ENCODE data around the gene ZFAND3. TPM values are rescaled to one million over a fixed set of nuclear protein-coding genes. Genes with fewer than 3 reads are reported as not detected.

The ZFAND3 gene
- total RNA-seq, 4 donors from 2014 or later: 43.5 to 73.1 (median 49.0) TPM

DNA sequence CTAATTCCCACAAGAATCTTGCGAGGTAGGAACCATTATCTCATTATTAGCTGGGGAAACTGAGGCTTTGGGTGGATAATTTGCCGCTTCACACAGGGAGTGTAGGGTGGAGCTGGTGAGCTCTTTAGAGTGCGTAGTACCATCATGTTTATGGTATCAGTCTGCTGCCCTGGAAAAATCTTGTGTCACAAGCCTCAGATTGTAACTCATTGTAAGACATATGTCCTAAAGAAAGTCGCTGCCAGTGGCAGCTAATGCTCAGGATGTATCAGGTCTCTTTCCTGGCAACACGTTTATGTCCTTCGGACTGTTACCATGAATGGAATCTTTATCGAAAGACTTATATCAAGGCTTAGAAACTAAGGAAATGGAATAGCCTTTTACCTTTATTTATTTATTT lies 1.9 kb downstream of the ZFAND3 start:
- TF ChIP-seq, protein P1, sequence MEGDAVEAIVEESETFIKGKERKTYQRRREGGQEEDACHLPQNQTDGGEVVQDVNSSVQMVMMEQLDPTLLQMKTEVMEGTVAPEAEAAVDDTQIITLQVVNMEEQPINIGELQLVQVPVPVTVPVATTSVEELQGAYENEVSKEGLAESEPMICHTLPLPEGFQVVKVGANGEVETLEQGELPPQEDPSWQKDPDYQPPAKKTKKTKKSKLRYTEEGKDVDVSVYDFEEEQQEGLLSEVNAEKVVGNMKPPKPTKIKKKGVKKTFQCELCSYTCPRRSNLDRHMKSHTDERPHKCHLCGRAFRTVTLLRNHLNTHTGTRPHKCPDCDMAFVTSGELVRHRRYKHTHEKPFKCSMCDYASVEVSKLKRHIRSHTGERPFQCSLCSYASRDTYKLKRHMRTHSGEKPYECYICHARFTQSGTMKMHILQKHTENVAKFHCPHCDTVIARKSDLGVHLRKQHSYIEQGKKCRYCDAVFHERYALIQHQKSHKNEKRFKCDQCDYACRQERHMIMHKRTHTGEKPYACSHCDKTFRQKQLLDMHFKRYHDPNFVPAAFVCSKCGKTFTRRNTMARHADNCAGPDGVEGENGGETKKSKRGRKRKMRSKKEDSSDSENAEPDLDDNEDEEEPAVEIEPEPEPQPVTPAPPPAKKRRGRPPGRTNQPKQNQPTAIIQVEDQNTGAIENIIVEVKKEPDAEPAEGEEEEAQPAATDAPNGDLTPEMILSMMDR (IDR thresholded peaks at IDR 0.05; ENCODE audit: low read depth): no peak

DNA sequence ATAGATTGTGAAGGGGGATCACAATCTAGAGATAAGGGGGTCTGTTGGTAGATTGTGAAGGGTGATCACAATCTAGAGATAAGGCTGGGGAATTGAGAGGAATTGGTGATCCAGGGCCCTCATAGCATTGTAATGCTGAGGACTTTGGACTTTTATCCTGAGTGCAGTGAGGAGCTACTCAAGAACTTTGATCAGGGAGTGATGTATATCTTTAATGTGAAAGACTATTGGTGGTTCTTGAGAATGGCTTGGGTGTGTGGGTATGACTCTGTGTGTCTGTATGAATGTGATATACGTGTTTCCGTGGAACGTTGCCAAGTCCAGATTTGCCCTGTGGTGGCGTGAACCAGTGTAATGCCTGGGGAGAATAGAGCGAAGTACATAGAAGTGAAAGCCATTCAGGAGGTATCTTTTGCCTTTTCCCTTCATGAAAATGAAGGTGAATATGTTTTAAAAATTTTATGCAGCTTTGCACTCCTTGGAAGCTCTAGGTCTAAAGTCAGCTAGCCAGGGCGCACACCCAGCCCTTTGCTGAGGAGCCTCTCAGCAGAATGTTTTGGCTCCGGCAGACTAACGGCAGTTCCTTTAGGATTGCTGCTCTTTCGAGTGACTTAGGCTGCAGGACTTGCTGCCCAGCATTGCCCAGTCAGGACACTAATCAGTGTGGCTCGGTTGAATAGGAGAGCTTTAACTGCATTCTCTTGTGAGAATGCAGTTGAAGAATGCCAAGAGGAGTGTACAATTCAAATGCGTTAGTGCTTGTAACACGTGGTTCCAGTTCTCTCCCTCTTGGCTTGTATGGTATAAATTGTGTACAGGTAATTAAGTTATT lies 3.5 kb downstream of the ZFAND3 start:
- TF ChIP-seq, protein P1 (IDR thresholded peaks at IDR 0.05; ENCODE audit: low read depth): no peak

DNA sequence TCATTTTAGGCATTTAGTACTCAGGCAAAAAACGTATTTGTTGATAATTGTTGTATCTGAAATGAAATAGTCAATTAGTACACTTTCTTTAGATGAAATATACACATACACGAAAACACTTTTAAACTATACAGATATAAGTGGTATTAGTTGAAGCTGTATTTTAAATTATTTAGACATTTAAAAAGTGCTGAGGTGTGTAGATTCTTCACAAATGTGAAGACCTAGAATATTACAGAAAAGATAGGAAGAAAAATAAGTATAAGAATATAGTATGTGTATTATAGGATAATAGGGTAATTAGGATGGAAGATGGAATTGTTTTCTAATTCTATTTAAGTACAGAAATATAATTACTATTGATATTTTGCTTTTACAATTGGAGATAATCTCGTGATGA lies 4.6 kb downstream of the ZFAND3 start:
- TF ChIP-seq, protein P1 (IDR thresholded peaks at IDR 0.05; ENCODE audit: low read depth): no peak

DNA sequence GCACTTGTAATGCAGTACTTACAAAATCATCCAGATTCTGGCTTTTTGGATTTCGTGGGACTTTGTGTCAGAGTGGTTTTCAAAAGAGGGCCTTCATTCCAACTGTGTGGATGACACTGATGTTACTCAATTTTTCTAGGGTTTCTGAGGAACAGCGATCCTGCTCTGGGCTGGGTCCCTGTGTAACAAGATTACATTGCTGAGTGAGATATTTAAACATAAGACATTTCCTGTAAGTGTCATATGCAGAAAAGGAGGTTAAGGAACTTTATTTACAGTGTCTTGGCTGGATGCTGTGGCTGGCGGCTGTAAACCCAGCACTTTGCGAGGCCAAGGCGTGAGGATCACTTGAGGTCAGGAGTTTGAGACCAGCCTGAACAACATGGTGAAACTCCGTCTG lies 6.7 kb downstream of the ZFAND3 start:
- TF ChIP-seq, protein P1 (IDR thresholded peaks at IDR 0.05; ENCODE audit: low read depth): no peak

DNA sequence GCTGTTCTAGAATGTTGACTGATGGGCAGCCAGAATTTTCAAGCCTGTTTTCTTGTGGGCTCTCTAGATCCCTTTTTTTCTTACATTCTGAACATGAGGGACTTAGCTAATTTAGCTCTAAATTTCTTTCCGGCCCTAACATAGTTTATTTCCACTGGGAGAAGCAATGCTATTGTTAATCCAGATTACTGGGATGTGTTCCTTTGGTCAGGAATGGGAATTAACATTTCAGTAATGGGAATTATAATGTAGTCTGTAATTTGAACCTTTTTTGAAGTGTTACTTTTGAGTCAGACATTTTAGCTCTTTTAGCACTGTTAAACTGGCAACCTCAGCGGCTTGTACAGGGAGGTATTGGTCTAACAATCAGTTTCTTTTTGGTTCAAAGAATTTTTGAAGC lies 7.5 kb downstream of the ZFAND3 start:
- TF ChIP-seq, protein P1 (IDR thresholded peaks at IDR 0.05; ENCODE audit: low read depth): no peak

DNA sequence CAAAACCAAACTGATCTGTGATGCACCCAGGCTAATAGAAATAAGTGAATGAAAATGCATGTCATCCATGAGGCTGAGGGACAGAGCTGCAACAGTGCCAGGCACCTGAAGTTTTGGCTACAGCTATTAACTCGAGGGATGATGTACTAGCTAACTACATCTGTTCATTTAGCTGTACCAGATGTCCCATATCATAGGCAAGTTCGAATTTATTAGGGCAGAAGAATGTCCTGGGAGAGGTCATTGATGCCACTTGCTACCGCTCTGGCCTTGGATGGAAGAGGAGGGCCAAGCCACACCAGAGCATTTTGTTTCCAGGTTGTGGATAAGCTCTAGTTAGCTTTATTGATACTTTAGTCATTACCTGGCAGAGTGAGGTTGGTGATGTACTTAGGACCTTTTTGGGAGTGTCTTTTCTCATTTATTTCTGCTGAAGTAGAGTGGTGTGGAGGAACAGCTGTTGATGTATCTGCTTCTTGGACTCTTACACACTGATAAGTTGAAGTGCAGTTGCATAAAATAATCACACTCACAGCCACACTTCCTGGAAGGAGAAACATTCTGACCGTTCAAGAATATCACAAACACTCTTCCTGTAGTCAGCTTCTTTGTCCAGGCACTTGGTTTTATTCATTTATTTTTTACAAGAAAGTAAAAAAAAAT lies 8.2 kb downstream of the ZFAND3 start:
- TF ChIP-seq, protein P1 (IDR thresholded peaks at IDR 0.05; ENCODE audit: low read depth): no peak

DNA sequence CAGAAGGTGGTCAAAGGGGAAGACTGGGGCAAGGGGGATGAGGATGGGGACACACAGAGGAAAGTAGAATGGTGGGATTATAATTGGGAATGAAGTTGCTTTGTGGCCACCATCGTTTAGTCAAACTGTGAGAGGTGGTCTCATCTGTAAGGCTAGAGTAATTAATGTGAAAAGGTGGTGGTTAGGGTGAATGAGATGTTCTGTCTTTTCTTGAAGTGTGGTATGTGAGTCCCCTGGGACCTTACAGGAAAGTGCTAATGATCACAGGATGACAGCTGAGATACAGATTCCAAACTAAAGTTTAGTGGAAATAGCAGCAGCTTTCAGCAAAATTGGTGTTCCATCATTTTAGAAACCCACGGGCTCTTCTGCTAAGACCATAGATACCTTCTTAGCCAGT lies 10.7 kb downstream of the ZFAND3 start:
- TF ChIP-seq, protein P1 (IDR thresholded peaks at IDR 0.05; ENCODE audit: low read depth): no peak
